OCI-M2 (cell line): ENCODE measurements around the gene CENPA.
"Not testable (repeated sequence)": the region's sequence is repeated elsewhere in the genome, so short reads cannot be mapped to it uniquely, and the experiment has no call there.

Experiments used
- DNase-seq: peaks from one replicate; lab custom pipeline; 2025; ENCODE audit not compliant: unreplicated experiment; lab: John Stamatoyannopoulos, UW

CENPA gene

DNA sequence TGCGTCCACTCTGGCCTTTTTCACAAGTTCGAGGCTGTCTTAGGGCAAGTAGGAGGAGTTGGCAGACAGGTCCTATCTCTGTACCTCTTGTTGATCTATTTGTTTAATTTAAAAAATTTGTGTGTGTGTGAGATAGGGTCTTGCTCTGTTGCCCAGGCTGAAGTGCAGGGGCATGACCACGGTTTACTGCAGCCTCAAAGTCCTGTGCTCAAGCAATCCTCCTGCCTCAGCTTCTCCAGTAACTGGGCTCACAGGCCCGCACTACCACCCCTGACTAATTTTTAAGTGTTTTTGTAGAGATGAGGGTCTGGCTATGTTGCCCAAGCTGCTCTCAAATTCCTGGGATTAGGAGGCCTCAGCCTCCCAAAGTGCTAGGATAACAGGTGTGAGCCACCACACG, 26.0 kb upstream of the CENPA start:
- no peak for DNase-seq

DNA sequence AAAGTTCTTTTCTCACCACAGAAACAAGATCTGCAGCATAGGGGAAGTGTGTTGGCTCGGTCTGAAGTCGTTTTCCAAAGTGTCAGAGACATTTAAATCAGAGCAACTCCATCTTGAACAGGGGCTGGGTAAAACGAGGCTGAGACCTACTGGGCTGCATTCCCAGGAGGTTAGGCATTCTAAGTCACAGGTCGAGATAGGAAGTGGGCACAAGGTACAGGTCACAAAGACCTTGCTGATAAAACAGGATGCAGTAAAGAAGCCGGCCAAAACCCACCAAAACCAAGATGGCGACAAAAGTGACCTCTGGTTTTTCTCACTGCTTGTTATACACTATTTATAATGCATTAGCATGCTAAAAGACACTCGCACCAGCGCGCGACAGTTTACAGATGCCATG, 24.9 kb upstream of the CENPA start:
- DNase-seq, result not testable (repeated sequence)

DNA sequence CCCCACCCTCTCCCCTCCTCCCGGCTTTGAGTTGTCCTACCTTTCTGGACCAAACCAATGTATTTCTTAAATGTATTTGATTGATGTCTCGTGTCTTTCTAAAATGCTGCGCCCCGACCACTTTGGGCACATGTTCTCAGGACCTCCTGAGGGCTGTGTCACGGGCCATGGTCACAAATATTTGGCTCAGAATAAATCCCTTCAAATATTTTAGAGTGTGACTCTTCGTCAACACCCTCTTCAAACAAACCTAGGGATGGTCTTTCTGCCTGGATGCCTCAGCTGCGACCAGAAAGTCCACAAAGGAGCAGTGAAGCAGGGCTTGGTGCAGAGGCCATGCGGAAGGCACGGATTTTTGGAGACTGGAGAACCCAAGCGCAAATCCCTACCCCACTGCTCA, 22.8 kb upstream of the CENPA start:
- no peak for DNase-seq

DNA sequence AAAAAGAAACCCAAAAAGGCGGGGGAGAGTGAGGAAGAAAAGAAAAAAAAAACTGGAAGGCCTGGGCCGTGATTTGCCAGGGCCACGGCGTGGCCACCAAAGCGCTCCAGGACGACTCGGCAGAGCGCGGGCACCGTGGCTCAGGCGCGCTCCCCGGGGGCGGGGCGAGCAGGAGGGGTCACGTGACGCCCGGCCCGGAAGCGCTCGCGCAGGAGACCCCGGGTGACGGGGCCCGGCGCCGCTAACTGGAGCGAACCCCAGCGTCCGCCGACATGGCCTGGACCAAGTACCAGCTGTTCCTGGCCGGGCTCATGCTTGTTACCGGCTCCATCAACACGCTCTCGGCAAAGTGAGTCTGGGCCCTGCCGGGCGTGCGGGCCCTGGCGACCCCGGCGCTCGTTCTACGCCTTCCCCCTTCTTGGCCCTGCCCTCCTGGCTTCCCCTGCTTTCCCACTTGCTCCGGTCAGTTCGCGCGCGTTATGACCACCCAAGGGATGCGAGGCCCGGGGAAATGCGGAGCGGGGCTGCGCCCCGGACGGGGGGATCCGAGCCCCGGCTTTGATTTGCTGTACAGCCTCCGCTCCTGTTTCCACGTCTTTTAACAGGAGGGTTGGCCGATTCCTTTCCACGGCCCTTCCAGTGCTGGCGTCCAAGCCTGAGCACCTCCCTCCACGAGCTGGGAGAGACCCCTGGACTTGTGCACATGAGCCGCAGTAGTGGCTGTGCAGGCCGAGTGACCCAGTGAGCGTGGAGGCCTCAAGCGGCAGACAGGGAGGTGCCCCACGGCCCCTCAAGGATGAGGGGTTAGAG, 21.6 kb upstream of the CENPA start, which contains the start of gene SLC35F6:
Gene SLC35F6 (plus strand): TSS at position 207 of the 810 bp plus-strand sequence. CDS start 66 bp downstream, at position 273.
- no peak for DNase-seq

DNA sequence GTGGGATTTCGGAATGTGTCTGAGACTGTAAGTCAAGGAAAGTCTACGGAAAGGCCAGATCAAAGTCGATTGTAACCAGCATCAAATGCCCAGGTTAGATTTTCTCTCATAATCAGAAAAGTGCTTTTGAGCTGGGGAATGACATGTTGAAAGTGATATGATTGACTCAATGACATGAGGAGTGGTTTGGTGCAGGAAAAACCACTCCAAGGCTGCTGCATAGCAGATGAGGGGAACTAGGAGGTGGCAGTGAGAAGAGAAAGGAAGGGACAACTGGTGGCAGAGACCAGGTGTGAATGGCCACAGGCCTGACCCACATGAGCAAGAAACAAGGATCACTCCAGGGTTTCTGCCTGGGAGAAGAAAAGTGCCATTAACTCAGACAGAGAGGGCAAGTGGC, 20.9 kb upstream of the CENPA start:
- no peak for DNase-seq

DNA sequence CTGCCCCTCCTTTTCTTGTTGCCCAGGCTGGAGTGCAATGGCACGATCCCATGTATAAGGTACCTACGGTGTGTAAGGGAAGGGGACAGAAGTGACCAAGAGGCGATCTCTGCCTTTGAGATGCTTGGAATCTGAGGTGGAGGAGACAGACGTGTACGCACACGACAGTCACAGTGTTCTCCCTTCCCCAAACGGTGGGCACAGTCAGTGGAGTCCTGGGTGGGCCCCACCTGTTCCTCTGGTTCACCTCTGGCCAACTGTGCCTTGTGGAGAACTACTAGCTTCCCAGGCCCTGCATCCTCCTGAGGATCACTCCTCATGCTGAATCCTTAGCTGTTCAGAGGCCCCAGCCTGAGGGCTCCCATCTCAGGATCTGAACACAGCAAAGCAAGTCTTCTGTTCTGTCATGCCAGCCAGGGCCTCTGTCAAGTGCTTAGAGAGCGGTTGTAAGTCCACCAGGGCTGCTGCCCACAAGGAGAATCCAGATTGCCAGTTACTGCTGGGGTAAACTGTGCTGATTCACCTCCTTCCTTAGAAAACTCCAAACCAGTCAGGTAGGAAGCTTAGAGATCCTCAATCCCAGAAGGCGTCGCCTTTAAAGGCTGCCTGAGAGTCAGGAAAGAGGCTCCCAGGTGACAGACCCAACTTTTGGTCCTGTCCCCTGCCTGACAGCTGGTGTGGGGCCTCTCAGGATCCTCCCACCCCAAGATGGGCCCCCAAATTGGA, 20.2 kb upstream of the CENPA start:
- no peak for DNase-seq

DNA sequence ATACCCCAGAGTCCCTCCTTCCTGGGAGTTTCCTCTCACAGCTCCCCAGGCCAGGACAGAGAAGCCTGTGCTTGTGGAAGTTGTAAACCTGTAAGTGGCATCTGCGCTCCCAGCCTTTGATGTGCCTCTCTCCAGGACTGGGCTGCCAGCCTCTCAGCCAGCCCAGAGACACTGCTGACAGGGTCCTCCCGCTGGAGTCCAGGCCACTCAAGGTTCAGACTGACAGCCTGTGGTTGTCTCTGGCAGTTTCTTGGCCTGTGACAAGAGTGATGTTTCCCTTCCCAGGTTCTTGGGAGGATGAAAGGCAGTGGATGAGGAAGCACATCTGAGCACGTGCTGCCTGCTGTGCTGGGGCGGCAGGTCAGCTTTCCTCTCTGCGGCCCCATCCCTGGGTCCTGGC, 18.7 kb upstream of the CENPA start:
- DNase-seq, result no peak

DNA sequence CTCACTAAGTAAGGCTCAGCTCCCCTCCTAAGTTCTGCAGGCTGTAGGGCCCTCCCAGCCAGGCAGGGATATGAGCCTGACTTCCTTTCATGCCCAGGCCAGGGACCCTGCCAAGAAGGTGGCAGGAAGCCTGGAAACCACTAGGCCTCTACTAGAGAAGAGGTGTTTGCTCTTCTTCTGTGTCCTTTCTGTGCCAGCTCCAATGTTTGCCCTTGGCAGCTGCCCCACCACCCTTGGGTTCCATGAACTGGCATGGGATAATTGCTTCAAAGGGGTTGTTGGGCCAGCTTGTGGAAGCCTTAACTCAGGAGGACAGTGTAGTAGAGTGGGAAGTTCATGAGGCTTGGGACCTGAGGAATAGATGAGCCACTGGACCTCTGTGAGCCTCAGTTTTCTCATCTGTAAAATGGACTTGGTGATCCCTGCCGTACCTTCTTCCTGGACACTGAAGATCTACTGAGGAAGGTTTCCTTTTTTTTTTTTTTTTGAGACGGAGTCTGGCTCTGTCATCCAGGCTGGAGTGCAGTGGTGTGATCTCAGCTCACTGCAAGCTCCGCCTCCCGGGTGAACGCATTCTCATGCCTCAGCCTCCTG, 17.9 kb upstream of the CENPA start:
- no peak for DNase-seq

DNA sequence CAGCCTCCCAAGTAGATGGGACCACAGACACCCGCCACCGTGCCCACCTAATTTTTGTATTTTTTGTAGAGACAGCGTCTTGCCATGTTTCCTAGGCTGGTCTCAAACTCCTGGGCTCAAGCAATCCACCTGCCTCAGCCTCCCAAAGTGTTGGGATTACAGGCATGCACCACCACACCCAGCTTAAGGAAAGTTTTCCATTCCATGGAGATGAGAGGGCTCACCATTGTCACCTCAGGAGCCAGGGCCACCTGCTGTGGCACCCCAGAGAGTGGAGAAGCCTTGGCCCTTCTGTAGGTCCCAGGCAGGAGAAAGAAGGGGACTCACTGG, 17.1 kb upstream of the CENPA start:
- no peak for DNase-seq

DNA sequence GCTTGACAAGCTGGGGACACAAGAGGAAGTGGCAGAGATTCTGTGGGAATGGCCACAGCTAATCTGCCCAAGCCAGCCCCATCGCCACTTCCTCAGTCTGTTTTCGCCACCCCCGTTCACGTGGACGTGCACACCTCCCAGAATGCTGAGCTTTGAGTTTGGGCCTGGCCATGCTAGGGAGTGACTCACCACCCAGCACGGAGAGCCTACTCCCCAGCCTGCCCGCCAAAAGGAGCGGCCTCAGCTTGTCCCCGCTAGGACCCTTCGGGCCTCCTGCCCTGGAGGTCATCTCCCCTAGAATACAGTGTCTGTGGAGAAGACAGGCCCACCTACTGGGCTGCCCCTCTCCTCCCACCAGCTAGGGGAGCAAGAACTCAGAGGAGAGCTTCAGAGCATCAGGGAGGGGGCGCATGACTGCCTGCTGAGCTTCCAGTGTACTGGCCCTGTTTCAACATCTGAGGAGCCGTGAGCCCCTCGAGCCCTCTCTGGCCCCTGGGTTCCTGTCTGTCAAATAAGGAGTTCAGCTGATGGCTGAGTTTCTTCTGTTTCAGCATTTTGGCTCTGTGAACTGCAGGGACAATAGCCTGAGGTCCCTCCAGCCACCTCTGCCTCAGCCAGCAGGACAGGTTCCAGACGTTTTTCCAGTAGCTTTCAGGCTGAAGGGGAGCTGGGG, 16.6 kb upstream of the CENPA start:
- DNase-seq, result peak; percentile 53

DNA sequence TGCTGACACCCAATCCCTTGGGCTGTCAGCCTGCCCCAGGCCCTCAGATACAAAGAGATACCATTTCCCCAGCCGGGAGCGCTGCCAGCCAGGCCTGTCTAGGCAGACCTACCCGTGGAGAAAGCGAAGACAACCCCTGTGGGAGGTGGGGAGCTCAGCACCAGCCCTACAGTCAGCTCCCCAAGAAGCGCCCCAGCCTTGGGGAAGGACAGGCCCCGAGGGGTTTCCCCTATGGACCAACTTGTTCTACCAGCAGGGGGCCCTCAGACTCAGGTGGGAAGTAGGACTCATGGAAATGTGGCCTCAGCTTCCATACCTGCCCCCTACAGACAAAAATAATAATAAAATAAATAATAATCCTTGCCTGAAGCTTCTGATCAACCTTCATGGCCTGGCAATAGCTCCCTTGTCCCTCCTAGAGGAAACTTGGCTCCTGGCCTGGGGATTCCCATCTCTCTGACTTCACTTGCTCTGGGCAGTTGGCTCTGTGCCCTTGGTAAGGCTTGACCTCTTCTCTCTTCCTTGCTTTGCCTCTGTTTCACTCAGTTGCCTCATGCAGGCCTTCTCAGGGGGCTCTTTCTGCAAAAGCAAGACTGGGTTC, 14.8 kb upstream of the CENPA start:
- DNase-seq, result no peak

DNA sequence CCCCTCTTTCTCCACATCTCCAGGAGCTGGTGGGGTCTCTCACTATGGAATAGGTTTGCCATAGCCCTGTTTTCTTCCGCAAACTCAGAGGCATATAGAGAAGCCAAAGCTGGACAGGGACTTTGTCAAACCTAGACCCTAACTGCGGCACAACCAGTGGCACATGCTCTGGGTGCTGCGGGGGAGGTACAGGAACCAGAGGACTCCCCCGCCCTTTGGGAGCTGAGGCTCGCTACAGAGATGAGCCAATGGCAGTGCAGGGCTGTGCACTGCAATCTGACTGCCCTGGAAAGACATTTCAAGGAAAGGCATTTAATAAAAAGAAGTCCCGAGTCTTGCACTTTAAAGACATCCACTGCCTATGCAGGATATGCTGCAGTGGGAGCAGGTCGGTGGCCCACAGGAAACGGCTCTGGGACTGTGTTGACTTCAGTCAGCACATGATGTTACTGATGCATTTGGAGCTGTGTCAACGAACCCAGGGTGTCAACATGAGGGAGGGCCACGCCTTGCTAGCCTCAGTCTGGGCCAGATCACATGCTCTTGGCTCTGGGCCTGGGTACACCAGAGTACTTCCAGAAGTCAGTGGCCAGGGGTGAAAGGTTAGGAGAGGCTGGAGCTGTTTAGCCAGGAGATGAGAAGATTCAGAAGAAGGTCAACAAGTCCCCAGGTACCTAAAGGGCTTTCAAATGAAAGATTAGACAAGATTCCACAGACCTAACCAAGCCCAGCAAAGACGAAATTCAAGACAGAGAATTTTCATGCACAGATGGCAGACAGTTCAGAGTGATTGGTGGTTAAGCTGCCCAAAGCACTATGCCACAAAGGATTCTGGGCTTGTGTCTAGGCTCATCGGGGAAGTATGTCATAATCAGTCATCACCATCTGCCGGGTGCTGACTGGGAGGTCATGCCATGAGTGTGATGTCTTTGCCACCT, 13.5 kb upstream of the CENPA start:
- DNase-seq, result no peak

DNA sequence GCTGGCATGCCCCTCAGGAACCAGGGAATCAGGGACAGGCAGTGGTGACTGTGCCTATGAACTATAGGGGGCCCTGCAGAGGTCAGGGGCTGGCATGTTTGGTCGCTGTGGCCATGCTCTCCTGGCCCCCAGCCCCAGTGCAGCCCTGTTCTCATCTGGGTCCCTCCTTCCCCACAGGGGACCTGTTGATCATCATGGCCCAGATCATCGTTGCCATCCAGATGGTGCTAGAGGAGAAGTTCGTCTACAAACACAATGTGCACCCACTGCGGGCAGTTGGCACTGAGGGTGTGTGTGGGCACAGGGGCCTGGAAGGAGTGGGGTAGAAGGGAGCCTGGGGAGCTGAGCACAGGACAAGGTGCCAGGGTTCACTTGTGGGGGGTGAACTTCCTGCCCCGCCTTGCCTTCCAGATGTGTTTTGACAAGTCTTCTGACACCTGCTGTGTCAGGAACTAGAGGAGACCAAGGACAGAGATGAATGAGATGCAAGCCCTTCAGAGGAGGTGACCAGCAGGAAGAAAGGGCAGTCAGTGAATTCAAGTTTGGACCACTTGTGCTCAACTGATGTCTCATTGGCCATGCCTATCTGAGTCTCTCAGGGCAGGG, 9.6 kb upstream of the CENPA start:
- DNase-seq, result no peak

DNA sequence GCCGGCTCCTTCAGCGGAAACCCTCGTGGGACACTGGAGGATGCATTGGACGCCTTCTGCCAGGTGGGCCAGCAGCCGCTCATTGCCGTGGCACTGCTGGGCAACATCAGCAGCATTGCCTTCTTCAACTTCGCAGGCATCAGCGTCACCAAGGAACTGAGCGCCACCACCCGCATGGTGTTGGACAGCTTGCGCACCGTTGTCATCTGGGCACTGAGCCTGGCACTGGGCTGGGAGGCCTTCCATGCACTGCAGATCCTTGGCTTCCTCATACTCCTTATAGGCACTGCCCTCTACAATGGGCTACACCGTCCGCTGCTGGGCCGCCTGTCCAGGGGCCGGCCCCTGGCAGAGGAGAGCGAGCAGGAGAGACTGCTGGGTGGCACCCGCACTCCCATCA, 7.8 kb upstream of the CENPA start:
- DNase-seq, result no peak

DNA sequence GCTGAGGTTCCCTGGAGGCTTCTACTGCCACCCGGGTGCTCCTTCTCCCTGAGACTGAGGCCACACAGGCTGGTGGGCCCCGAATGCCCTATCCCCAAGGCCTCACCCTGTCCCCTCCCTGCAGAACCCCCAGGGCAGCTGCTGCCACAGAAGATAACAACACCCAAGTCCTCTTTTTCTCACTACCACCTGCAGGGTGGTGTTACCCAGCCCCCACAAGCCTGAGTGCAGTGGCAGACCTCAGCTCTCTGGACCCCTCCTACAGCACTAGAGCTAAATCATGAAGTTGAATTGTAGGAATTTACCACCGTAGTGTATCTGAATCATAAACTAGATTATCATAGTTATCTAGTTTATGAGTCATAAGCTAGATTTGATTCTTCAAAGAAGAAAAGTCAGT, 7.3 kb upstream of the CENPA start:
- DNase-seq, result no peak

DNA sequence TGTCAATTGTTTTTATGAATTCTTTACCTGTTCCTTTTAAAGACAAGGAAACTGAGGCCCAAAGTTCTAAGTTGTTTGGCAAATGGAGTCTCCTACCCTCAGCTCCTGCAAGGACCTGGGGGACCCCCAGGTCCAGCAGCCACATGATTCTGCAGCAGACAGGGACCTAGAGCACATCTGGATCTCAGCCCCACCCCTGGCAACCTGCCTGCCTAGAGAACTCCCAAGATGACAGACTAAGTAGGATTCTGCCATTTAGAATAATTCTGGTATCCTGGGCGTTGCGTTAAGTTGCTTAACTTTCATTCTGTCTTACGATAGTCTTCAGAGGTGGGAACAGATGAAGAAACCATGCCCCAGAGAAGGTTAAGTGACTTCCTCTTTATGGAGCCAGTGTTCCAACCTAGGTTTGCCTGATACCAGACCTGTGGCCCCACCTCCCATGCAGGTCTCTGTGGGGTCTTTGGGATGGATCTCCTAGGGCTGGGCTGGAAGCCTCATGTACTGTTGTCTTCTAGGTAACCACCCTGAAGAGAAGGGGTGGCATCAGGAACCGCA, 5.6 kb upstream of the CENPA start:
- DNase-seq, result no peak

DNA sequence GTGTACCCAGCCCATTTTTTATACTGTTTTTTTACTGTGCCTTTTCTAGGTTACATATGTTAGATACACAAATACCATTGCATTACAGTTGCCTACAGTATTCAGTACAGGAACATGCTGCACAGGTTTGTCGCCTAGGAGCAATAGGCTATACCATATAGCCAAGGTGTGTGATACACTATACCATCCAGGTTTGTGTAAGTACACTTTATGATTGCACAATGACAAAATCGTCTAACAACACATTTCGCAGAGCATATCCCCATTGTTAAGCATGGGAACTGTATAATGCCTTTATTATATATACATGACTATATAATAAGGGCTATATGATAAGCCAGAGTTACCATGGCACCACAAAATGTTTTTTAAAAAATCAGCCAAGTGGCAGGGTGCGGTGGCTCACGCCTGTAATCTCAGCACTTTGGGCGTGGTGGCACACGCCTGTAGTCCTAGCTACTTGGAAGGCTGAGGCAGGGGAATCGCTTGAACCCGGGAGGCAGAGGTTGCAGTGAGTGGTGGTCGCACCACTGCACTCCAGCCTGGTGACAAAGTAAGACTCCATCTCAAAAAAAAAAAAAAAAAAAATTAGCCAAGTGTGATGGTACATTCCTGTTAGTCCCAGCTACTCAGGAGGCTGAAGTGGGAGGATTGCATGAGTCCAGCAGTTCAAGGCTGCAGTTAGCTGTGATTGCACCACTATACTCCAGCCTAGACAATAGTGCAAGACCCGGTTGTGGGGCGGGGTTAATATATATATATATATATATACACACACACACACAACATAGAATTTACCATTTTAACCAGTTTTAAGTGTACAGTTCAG, 2.8 kb upstream of the CENPA start:
- no peak for DNase-seq

DNA sequence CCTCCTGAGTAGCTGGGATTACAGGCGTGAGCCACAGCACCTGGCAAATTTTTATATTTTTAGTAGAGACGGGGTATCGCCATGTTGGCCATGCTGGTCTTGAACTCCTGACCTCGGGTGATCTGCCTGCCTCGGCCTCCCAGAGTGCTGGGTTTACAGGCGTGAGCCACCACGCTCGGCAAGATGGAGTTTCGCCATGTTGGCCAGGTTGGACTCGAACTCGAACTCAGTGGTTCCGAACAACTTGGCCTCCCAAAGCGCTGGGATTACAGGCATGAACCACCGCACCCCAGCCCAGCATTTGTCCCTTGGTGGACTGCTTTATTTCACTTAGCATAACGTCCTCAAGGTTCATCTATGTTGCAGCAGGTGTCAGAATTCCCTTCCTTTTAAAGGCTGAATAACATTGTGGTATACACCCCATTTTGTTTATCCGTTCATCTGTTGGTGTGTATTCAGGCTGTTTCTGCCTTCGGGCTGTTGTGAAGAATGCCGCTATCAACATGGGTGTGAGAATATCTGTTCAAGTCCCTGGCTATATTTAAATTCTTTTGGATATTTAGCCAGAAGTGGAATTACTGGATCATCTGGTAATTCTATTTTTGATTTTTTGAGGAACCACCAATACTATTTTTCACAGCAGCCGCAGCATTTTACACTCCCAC, 1.2 kb upstream of the CENPA start:
- no peak for DNase-seq
